HFF-Myc (cell line): ENCODE results near the gene ARHGAP40.

ENCODE experiments used
- DNase-seq: peaks from one replicate; pipeline ENCODE4 v3.0.0-alpha.2; 2011; ENCODE audit warnings: low read depth; ENCODE audit errors: extremely low read depth
- H3K4me3 ChIP-seq: replicated peaks from 2 replicates; pipeline ENCODE4 v1.5.1; 2011; ENCODE audit warnings: low read depth, mild to moderate bottlenecking, control low read depth, low read length
- TF ChIP-seq, protein P1 (sequence below): IDR thresholded peaks from 2 replicates; pipeline ENCODE4 v1.5.1; 2012; ENCODE audit warnings: mild to moderate bottlenecking, low read depth, low read length, control low read depth; ENCODE audit errors: missing control alignments

Gene ARHGAP40

DNA sequence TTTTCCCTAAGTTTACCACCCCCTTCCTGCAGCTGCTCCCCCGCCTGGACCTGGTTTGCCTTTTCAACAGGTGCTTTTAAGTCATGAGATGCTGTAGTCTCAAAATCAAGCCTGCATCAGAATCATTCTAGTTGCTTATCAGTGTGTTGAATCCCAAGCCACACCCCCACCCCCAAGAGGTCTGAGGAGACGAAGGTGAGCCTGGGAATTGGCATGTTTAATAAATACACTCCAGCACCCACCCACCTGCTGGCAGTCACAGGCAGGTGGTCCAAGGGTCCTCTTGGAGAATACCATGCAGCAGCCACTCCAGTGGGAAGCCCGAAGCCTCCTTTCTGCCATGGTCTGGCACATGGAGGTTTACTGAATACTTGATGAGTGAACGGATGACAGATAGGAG is 21.7 kb upstream of the ARHGAP40 start:
- H3K4me3 ChIP-seq: no peak overlapping the region
- no peak for DNase-seq
- TF ChIP-seq, protein P1, sequence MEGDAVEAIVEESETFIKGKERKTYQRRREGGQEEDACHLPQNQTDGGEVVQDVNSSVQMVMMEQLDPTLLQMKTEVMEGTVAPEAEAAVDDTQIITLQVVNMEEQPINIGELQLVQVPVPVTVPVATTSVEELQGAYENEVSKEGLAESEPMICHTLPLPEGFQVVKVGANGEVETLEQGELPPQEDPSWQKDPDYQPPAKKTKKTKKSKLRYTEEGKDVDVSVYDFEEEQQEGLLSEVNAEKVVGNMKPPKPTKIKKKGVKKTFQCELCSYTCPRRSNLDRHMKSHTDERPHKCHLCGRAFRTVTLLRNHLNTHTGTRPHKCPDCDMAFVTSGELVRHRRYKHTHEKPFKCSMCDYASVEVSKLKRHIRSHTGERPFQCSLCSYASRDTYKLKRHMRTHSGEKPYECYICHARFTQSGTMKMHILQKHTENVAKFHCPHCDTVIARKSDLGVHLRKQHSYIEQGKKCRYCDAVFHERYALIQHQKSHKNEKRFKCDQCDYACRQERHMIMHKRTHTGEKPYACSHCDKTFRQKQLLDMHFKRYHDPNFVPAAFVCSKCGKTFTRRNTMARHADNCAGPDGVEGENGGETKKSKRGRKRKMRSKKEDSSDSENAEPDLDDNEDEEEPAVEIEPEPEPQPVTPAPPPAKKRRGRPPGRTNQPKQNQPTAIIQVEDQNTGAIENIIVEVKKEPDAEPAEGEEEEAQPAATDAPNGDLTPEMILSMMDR: no peak

- no peak within 1 kb of the TSS for H3K4me3 ChIP-seq
- TF ChIP-seq, protein P1: no peak
- DNase-seq: no peak
Observed at GRCh38 chr20:38581013-38581412, 20.6 kb upstream of the ARHGAP40 start, which contains the start of gene ADIG. TSS of gene ADIG (plus strand) at chr20:38581197. CDS start at chr20:38581251, 54 bp downstream.

DNA sequence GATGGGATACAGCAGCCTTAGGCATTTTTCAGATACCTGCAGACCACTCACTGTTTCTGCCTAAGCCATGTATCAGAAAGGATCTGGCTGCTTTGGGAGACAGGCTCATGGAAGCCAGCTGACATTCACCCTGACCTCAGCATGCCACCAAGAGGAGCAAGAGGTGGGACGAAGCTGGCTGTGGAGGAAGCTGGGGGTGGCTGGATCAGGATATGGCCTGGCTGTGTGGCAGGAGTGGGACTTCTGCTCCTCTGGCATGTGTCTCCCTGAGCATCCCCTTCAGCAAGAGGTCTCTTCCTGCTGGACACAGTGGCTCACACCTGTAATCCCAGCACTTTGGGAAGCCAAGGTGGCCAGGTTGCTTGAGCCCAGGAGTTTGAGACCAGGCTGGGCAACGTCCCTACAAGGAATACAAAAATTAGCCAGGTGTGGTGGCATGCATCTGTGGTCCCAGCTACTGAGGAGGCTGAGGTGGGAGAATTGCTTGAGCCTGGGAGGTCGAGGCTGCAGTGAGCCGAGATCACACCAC is 19.7 kb upstream of the ARHGAP40 start:
- no peak overlapping the region for H3K4me3 ChIP-seq
- TF ChIP-seq, protein P1: no peak
- DNase-seq: no peak

DNA sequence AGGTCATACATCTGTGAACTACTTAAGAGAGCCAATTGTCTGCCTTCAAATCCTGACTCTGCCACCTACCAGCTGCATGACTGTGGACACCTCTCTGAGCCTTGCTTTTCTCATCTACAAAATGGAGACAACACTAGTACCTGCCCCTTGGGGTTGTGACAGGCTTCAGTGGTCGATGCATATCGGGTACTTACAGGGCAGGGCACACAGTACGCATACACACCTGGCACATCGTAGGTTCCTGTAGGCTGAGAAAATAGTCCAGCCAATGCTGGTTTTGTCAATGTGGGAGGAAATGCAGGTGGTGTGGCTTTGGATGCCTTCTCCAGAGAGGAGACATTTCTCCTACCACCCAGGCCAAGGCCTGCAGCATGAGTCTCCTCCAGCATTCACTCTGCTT is 18.3 kb upstream of the ARHGAP40 start:
- no peak overlapping the region for H3K4me3 ChIP-seq
- TF ChIP-seq, protein P1: no peak

GRCh38 chr20:38584099-38584763 is 17.4 kb upstream of the ARHGAP40 start:
- TF ChIP-seq, protein P1: no peak
- DNase-seq: no peak
- H3K4me3 ChIP-seq: no peak overlapping the region

More for the DNA sequence above, 18.3 kb upstream of the ARHGAP40 start:
- no peak for DNase-seq

DNA sequence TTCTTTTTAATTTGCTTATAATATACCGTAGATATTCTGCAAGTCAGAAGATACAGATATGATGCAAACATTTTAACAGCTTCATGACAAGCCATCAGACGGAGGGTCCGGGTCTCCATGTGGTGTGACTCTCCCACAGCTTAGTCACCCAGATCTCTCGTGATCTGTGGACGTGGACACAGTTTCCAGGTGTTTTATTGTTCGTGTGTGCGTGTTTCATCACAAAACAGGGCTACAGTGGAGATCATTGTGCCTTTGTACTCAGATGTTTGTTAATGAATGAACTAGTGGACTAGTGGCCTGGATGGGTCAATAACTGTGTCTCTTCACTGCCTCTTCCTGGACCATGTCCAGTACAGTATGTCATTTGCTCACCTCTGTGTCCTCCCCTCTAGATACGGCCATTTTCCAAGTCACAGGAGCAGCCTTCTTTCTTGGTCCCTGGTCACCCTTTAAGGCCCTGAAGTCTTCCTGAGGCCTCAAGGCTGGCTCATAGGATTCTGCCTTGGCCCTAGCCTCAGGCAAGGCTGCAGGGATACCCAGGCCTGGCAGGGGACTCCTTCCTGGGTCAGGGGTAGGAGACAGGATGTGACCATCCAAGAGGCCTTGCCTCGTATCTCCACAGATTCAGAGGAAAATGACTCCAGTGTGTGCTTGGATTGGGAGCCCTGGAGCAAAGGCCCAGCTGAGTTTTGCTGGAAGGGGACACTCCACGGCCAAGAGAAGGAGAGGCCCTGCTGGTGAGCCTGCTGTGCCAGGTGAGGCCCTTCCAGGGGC is 16.0 kb upstream of the ARHGAP40 start:
- no peak overlapping the region for H3K4me3 ChIP-seq
- DNase-seq: no peak
- TF ChIP-seq, protein P1: no peak
